Gastrocnemius medialis (tissue), 4 donors: ENCODE results near the gene SPACA4.
"Not testable (repeated sequence)": the region's sequence is repeated elsewhere in the genome, so short reads cannot be mapped to it uniquely, and the experiment has no call there.

Experiments
- CTCF ChIP-seq, 5 experiments: fragments of 450-650 bp in 3 of 5; fragments of 200-600 bp in 2 of 5; sonication (generic) in 2 of 5; IDR thresholded peaks in 4 of 5; conservative IDR thresholded peaks in 1 of 5; 1 replicate in 4 of 5; 2 replicates in 1 of 5; pipeline ENCODE4 v1.5.1; 2016 to 2019; ENCODE audit warnings: antibody characterized with exemption in 5 of 5, mild to moderate bottlenecking in 3 of 5, moderate library complexity in 3 of 5
- POLR2A ChIP-seq, 2 donors: fragments of 450-650 bp; IDR thresholded peaks; one replicate each; pipeline ENCODE4 v1.6.1; 2017; ENCODE audit warnings: antibody characterized with exemption in 2 of 2, mild to moderate bottlenecking in 2 of 2, moderate library complexity in 2 of 2

- not testable (repeated sequence) for TF ChIP-seq POLR2A (IDR thresholded peaks at IDR 0.05); CTCF (IDR thresholded peaks at IDR 0.05 in 4 of 5, conservative IDR thresholded peaks at IDR 0.05 in 1 of 5)
These were observed 28.6 kb upstream of the SPACA4 start for GRCh38 chr19:48577908-48578307.
